ENCODE data around the gene SLC29A4. TPM values are rescaled to one million over a fixed set of nuclear protein-coding genes. Genes with fewer than 3 reads are reported as not detected.
"Not testable (repeated sequence)": the region's sequence is repeated elsewhere in the genome, so short reads cannot be mapped to it uniquely, and the experiment has no call there.

SLC29A4 gene
- total RNA-seq, 1 donor: 1.1 TPM

DNA sequence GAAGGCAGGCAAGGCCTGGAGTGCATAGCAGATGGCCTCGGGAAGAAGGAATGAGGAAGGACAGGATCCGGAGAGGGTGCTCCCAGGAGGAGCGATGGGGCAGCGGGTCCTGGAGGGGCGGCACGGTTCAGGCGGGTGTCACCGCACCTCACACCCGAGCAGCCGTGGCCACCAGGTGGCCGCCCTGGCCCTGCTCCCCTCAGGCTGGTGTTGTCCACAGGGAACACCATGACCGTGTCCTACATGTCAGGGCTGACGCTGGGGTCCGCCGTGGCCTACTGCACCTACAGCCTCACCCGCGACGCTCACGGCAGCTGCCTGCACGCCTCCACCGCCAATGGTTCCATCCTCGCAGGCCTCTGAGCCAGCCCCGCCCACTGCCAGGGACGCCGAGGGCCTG, 19.8 kb downstream of the SLC29A4 start:
- Histone ChIP-seq H3K36me3 (ENCODE audit: insufficient read depth, low read length) (peaks cover 4% of the 10 kb centered on the region), H2AFZ (ENCODE audit: low read length) (no peak overlapping the region), H3K4me2 (ENCODE audit: insufficient read depth, low read length) (no peak overlapping the region), H3K27me3 (ENCODE audit: insufficient read depth, low read length) (no peaks in the 10 kb centered on the region), H3K27ac (ENCODE audit: low read depth, low read length) (no peak overlapping the region), H3K4me3 (ENCODE audit: insufficient read depth, low read length) (no peak overlapping the region), H3K4me1 (ENCODE audit: insufficient read depth, low read length) (no peaks in the 10 kb centered on the region), H3K9me3 (ENCODE audit: low read depth, low read length) (no peaks in the 10 kb centered on the region), H4K20me1 (ENCODE audit: insufficient read depth, low read length) (no peaks in the 10 kb centered on the region), H3K79me2 (ENCODE audit: insufficient read depth, low read length) (no peaks in the 10 kb centered on the region)
- TF ChIP-seq, protein P1, sequence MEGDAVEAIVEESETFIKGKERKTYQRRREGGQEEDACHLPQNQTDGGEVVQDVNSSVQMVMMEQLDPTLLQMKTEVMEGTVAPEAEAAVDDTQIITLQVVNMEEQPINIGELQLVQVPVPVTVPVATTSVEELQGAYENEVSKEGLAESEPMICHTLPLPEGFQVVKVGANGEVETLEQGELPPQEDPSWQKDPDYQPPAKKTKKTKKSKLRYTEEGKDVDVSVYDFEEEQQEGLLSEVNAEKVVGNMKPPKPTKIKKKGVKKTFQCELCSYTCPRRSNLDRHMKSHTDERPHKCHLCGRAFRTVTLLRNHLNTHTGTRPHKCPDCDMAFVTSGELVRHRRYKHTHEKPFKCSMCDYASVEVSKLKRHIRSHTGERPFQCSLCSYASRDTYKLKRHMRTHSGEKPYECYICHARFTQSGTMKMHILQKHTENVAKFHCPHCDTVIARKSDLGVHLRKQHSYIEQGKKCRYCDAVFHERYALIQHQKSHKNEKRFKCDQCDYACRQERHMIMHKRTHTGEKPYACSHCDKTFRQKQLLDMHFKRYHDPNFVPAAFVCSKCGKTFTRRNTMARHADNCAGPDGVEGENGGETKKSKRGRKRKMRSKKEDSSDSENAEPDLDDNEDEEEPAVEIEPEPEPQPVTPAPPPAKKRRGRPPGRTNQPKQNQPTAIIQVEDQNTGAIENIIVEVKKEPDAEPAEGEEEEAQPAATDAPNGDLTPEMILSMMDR (IDR thresholded peaks at IDR 0.05; ENCODE audit: extremely low read depth, low read depth, low read length): no peak
- no peak for DNase-seq (ENCODE audit: insufficient read length, low spot score, missing footprints)

DNA sequence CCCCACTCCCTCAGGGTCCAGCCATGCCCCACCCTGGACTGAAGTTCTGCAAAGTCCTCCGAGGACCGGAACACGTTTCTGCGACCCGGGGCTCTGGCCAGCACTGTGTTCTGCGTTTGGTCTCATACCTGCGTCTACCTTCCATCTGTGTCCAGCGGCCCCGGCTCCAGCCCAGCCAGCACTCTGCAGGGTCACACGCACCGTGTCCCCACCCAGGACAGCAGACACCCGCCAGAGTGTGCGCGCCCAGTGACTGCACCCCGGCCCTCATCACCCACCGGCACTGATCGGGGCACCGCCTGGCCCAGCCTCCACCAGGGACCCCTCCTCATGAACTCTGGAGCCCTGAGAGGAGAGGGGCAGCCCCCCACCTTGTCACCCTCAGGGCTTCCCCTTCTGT, 20.3 kb downstream of the SLC29A4 start:
- DNase-seq (ENCODE audit: insufficient read length, low spot score, missing footprints): no peak
- no peaks in the 10 kb centered on the region for H3K27me3 ChIP-seq (ENCODE audit: insufficient read depth, low read length)
- no peak overlapping the region for H3K4me2 ChIP-seq (ENCODE audit: insufficient read depth, low read length)
- peaks cover 8% of the 10 kb centered on the region for H3K36me3 ChIP-seq (ENCODE audit: insufficient read depth, low read length)
- no peak overlapping the region for H3K4me3 ChIP-seq (ENCODE audit: insufficient read depth, low read length)
- no peak overlapping the region for H2AFZ ChIP-seq (ENCODE audit: low read length)
- no peaks in the 10 kb centered on the region for H3K9me3 ChIP-seq (ENCODE audit: low read depth, low read length)
- H3K27ac ChIP-seq (ENCODE audit: low read depth, low read length): no peak overlapping the region
- TF ChIP-seq, protein P1 (IDR thresholded peaks at IDR 0.05; ENCODE audit: extremely low read depth, low read depth, low read length): no peak
- no peaks in the 10 kb centered on the region for H4K20me1 ChIP-seq (ENCODE audit: insufficient read depth, low read length)
- H3K79me2 ChIP-seq (ENCODE audit: insufficient read depth, low read length): no peaks in the 10 kb centered on the region
- H3K4me1 ChIP-seq (ENCODE audit: insufficient read depth, low read length): no peaks in the 10 kb centered on the region

DNA sequence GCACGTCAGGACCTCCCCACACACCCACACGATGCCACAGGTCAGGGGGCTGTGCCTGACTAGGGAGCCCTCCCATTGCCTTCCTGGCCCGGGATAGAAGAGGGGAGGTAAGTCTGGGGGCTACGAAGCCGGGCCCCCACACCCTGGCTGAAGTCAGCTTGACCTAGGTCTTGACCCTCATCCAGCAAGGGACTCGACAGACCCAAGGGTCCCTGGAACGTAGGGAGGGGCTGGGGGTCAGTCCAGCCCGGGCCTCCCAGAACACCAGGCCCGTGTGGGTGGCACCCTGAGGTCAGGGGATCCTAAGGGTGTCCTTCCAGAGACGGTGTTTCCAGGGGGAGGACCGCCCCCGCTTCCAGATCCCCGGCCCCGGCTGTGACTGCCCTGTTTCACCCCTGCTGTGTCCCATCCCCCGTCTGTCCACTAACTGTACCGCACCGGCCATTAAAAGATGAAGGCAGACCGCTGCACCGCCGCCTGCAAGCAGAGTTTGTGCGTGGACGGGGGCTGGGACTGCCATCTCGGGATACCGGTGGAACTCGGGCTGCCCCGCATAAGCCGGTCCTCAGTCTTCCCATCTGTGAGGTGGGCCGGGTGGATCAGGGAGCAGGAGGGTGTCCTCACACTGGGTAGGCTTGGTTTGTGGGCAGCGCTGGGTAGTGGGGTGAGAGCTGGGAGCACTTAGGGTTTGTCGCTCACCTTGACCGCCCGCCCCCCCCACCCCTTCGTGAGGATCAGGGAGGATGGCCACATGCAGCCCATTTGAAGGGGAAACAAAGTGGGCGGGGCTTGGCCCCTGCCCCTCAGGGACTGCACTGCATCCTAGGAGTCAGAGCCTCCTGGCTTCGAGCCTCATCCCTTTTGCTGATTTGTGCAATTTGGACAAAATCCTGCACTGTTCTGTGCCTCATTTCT, 21.1 kb downstream of the SLC29A4 start:
- Histone ChIP-seq H3K27ac (ENCODE audit: low read depth, low read length) (no peak overlapping the region), H4K20me1 (ENCODE audit: insufficient read depth, low read length) (no peaks in the 10 kb centered on the region), H3K36me3 (ENCODE audit: insufficient read depth, low read length) (peaks cover 12% of the 10 kb centered on the region), H3K27me3 (ENCODE audit: insufficient read depth, low read length) (no peaks in the 10 kb centered on the region), H3K9me3 (ENCODE audit: low read depth, low read length) (no peaks in the 10 kb centered on the region), H3K4me3 (ENCODE audit: insufficient read depth, low read length) (no peak overlapping the region), H2AFZ (ENCODE audit: low read length) (no peak overlapping the region), H3K4me1 (ENCODE audit: insufficient read depth, low read length) (no peaks in the 10 kb centered on the region), H3K79me2 (ENCODE audit: insufficient read depth, low read length) (no peaks in the 10 kb centered on the region), H3K4me2 (ENCODE audit: insufficient read depth, low read length) (no peak overlapping the region)
- DNase-seq (ENCODE audit: insufficient read length, low spot score, missing footprints): peak; percentile 89
- TF ChIP-seq, protein P1 (IDR thresholded peaks at IDR 0.05; ENCODE audit: extremely low read depth, low read depth, low read length): no peak

DNA sequence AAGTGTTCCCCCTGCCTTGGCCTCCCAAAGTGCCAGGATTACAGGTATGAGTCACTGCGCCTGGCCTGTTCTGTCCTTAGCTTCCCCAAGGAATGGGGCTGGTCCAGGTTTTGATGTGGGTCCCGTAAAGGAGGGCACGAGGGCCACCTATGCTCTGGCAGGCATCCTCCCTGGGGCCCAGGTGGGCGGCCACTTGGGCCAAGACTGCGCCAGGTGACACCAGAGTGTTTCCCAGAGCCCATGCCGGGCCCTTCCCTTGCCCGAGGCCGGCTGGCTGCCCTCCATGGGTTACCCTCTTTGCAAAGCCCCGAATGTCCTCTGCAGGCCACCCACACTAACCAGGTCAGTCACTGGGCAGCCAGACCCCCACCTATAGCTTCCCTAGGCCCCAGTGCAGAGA, 22.3 kb downstream of the SLC29A4 start:
- not testable (repeated sequence) for H4K20me1 ChIP-seq (ENCODE audit: insufficient read depth, low read length); H2AFZ ChIP-seq (ENCODE audit: low read length); H3K4me2 ChIP-seq (ENCODE audit: insufficient read depth, low read length); H3K79me2 ChIP-seq (ENCODE audit: insufficient read depth, low read length); H3K9me3 ChIP-seq (ENCODE audit: low read depth, low read length); H3K27me3 ChIP-seq (ENCODE audit: insufficient read depth, low read length); DNase-seq (ENCODE audit: insufficient read length, low spot score, missing footprints); H3K4me3 ChIP-seq (ENCODE audit: insufficient read depth, low read length); H3K27ac ChIP-seq (ENCODE audit: low read depth, low read length); H3K4me1 ChIP-seq (ENCODE audit: insufficient read depth, low read length)
- peaks cover 12% of the 10 kb centered on the region for H3K36me3 ChIP-seq (ENCODE audit: insufficient read depth, low read length)

DNA sequence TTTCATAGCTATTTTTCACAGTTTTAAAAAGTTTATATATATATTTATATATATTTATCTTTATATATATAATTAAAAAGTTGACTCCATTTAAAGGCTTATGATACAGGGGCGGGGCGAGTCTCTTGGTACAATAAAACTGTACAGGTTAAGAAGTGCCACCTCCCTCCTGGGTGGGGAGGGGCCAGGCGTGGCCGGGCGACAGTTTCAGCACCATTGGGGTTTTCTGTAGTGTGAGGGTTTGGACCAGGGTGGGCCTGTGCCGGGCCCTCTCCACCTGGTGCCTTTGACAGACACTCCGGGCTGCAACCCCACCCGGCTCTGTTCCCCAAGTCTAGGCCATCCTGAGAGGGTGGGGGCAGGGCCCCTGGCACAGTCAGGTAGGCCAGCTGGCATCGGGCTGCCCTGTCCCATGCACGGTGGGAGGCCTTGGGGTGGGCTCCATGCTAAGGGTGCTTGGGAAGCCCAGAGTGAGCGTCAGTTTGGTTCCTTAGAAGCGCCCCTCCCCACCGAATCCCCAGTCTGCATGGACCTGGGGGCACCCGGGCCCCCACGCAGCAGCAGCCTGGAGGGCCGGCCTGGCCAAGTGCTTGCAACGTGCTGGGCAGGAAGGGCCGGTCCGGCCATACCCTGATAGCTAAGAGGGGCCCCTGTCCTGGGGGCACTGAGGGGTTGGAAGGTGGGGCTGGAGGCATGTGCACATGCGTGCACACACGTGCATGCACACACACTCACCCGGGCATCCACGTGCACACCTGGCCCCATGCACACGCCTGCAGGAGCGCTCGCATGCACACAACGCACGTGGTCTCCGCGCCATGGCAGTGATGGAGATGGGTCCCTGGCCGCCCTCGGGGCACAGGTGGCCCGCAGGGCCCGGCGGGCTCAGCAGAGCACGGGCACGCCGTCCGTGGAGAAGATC, 24.7 kb downstream of the SLC29A4 start:
- peaks cover 22% of the 10 kb centered on the region for H3K36me3 ChIP-seq (ENCODE audit: insufficient read depth, low read length)
- not testable (repeated sequence) for H3K4me1 ChIP-seq (ENCODE audit: insufficient read depth, low read length); H3K4me2 ChIP-seq (ENCODE audit: insufficient read depth, low read length); H2AFZ ChIP-seq (ENCODE audit: low read length); H3K4me3 ChIP-seq (ENCODE audit: insufficient read depth, low read length); H3K27ac ChIP-seq (ENCODE audit: low read depth, low read length); DNase-seq (ENCODE audit: insufficient read length, low spot score, missing footprints); H3K9me3 ChIP-seq (ENCODE audit: low read depth, low read length); H4K20me1 ChIP-seq (ENCODE audit: insufficient read depth, low read length); H3K79me2 ChIP-seq (ENCODE audit: insufficient read depth, low read length); H3K27me3 ChIP-seq (ENCODE audit: insufficient read depth, low read length)

Measured in osteoblast (primary cell).